Measurements from ENCODE around the gene ARHGEF39. TPM values are rescaled to one million over a fixed set of nuclear protein-coding genes. Genes with fewer than 3 reads are reported as not detected.

The ARHGEF39 gene
- total RNA-seq, 1 donor from 2014 or later: 14.2 TPM

DNA sequence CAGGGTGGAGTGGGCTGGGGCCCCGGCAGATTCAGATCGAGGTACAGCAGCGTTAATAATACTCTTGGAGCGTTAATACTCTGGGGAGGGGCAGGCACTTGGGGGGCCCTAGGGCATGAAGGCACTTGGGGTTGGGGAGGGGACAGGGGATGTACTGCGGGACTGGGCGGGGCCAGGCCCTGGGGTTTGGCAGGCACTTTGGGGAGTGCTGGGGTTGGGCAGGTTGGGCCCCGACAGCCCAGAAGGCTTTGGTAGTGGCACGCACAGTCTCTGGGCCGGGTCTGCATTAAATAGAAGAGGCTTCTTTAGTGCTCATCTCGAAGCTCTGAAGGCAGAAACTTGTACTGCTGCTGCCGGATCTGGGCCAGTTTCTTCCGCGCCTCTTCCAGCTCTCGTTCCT is 32.5 kb upstream of the ARHGEF39 start:
- DNase-seq (ENCODE audit: extremely low spot score, unreplicated experiment): no peak
- TF ChIP-seq, protein P1, sequence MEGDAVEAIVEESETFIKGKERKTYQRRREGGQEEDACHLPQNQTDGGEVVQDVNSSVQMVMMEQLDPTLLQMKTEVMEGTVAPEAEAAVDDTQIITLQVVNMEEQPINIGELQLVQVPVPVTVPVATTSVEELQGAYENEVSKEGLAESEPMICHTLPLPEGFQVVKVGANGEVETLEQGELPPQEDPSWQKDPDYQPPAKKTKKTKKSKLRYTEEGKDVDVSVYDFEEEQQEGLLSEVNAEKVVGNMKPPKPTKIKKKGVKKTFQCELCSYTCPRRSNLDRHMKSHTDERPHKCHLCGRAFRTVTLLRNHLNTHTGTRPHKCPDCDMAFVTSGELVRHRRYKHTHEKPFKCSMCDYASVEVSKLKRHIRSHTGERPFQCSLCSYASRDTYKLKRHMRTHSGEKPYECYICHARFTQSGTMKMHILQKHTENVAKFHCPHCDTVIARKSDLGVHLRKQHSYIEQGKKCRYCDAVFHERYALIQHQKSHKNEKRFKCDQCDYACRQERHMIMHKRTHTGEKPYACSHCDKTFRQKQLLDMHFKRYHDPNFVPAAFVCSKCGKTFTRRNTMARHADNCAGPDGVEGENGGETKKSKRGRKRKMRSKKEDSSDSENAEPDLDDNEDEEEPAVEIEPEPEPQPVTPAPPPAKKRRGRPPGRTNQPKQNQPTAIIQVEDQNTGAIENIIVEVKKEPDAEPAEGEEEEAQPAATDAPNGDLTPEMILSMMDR (conservative IDR thresholded peaks at IDR 0.05): no peak
- Mint-ChIP-seq H3K4me1 (ENCODE audit: unreplicated experiment) (no peaks in the 10 kb centered on the region), H3K27ac (no peak overlapping the region), H3K4me3 (no peak overlapping the region), H3K36me3 (peaks cover 8% of the 10 kb centered on the region), H3K9me3 (no peaks in the 10 kb centered on the region), H3K27me3 (no peaks in the 10 kb centered on the region)

DNA sequence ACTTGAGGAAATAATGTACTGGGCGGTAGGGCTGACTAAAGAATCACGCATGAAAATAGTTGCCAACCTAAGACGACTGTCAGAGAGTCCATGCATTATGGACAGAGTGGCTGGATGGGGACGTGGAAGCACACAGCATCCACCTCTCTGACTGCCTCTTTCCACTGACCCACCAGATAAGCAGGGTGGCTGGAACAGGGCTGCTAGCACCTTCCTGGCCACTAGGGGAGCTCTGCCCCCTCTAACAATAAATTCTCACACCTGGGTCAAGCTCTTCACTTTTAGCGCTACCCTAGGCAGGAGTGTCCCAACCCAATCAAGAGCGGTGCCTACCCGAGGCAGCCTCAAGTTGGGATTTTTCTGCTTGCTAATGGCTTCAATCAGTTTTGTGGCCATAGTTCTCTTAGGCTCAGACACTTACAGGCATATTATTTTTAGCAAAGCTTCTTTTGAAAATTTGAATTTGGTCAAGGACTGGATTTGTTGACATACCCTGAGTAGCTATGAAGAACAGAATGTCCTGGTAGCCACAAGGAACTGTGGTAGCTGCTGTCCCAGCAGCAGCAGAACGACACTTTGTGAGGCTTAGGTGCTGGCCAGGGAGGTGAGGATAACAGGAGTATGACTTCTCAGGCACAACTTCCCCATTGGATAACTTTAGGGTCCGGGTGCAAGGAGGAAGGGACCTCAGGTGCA is 31.7 kb upstream of the ARHGEF39 start:
- H3K4me1 Mint-ChIP-seq (ENCODE audit: unreplicated experiment): peaks cover 4% of the 10 kb centered on the region
- H3K4me3 Mint-ChIP-seq: no peak overlapping the region
- H3K9me3 Mint-ChIP-seq: no peaks in the 10 kb centered on the region
- peaks cover 8% of the 10 kb centered on the region for H3K36me3 Mint-ChIP-seq
- TF ChIP-seq, protein P1 (conservative IDR thresholded peaks at IDR 0.05): peak; percentile 93
- peak overlapping the region; percentile 33 for H3K27ac Mint-ChIP-seq
- no peak for DNase-seq (ENCODE audit: extremely low spot score, unreplicated experiment)
- no peaks in the 10 kb centered on the region for H3K27me3 Mint-ChIP-seq

DNA sequence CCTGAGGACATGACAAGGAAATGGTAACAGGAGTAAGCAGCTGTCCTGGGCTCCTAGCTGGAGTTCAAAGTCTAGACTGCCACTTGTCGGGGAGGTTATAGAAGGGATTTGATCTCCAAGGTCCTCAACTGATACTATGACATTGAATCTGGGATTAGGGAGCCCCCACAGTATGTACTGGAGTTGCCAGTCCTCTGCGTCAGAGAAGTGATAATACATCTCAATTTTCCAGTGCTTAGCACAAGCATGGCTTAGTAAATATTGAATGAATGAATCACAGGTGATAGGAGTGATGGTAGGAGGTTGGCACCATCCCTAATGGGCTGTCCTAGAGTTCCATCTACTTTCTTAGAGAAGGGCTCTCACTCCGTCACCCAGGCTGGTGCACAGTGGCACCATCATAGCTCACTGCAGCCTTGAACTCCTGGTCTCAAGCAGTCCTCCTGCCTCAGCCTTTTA is 31.0 kb upstream of the ARHGEF39 start:
- no peak for DNase-seq (ENCODE audit: extremely low spot score, unreplicated experiment)
- H3K4me1 Mint-ChIP-seq (ENCODE audit: unreplicated experiment): peaks cover 10% of the 10 kb centered on the region
- no peaks in the 10 kb centered on the region for H3K9me3 Mint-ChIP-seq
- H3K4me3 Mint-ChIP-seq: no peak overlapping the region
- no peaks in the 10 kb centered on the region for H3K27me3 Mint-ChIP-seq
- TF ChIP-seq, protein P1 (conservative IDR thresholded peaks at IDR 0.05): no peak
- peaks cover 8% of the 10 kb centered on the region for H3K36me3 Mint-ChIP-seq
- no peak overlapping the region for H3K27ac Mint-ChIP-seq

DNA sequence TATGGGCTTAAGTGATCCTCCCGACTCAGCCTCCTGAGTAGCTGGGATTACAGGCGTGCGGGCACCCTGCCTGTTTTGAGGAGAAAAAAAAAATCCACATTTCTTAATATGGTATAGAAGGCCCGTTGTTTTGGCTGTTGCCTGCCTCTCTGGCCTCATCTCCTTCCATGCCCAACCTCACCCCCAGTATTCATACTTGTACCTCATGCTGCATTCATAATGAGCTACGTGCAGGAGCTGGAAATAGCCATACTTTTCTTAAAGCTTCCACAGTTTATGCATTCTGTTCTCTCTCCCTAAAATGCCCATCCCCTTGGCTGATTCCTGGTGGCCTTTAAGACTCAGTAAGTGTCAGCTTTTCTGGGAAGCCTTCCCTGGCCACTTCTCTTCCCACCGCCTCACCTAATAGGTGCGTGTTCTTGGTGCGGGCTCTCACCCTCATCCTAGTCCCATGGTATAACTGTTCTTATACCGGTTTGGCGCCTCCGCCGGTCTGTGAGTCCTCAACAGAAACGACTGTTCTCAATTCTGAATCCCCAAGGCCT is 26.8 kb upstream of the ARHGEF39 start:
- H3K27ac Mint-ChIP-seq: peak overlapping the region; percentile 66
- no peak for DNase-seq (ENCODE audit: extremely low spot score, unreplicated experiment)
- H3K9me3 Mint-ChIP-seq: no peaks in the 10 kb centered on the region
- TF ChIP-seq, protein P1 (conservative IDR thresholded peaks at IDR 0.05): no peak
- no peaks in the 10 kb centered on the region for H3K27me3 Mint-ChIP-seq
- H3K4me3 Mint-ChIP-seq: peak overlapping the region; percentile 91
- H3K4me1 Mint-ChIP-seq (ENCODE audit: unreplicated experiment): peaks cover 31% of the 10 kb centered on the region
- H3K36me3 Mint-ChIP-seq: peaks cover 14% of the 10 kb centered on the region

DNA sequence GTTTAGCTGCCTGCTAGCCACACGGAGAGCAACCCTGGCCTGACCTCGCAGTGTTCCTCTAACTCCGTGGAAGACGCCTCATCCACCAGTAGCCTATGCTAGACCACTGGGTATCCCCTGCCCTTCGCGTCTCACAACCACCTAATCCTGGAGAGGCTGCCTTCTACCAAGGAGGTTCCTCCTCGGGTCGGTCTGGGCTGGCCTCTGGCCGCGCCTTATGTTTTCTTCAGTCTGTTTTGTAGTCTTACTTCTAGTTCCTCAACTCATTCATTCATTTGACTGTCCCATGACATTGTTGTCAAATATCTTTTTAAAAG is 26.3 kb upstream of the ARHGEF39 start:
- Mint-ChIP-seq H3K36me3 (peaks cover 9% of the 10 kb centered on the region), H3K4me1 (ENCODE audit: unreplicated experiment) (peaks cover 34% of the 10 kb centered on the region), H3K9me3 (no peaks in the 10 kb centered on the region), H3K27me3 (no peaks in the 10 kb centered on the region), H3K4me3 (peak overlapping the region; percentile 91), H3K27ac (peak overlapping the region; percentile 66)
- no peak for DNase-seq (ENCODE audit: extremely low spot score, unreplicated experiment)
- TF ChIP-seq, protein P1 (conservative IDR thresholded peaks at IDR 0.05): no peak

All from type B pancreatic cell (in vitro differentiated cells).